ENCODE measurements around the gene FDXR.

Gene FDXR

DNA sequence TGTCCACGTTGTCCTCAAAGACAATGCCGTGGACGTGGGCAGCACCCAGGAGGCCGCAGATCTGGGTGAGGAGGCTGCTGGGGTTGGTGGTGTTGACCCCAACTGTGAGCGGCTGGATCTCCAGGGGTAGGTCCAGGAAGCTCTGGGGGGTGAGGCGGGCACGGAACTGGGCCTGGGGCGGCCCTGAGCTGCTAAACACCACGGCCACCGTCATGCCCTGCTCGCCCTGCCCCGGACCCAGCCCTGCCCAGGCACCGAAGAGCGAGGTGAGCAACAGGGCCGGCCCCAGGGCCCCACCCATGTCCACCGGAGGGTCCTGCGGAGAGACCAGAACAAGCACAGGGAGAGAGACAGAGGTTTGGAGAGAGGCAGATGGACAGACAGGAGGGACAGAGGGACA, 18.0 kb downstream of the FDXR start:
- no peak for DNase-seq

DNA sequence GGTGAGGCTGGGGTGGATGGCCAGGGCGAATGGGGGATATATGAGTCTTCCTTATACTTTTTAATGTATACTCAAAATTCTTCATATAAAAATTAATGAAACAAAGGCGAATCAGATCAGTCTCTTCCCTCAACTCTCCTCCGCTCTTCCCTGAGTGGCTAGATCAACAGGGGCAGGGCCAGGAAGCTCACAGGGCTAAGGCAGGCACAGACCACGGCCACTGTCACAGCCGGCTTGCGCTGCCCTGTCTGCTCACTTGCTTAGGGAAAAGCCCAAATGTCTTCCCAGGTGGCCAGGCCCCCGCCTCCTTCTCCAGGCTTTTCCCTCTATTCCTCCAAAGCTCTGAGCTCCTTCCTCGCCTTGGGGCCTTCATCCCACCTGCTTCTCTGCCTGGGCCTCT, 19.1 kb downstream of the FDXR start:
- DNase-seq, result no peak

DNA sequence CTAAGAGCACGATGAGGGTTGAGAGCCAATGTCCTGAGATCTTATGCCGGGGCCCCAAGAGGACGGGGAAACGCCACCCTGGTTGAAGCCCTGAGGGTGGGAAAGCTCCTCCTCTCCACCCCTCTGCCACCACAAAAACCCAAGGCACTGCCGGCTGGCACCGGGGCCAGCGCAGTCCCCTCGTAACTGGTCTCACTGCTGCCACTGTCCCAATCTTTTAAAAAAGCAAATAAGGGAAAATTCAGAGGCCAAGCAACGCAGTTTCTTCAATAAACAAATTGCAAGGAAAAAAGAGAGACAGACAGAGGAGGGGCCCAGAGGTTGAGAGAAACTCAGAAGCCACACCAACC, 19.8 kb downstream of the FDXR start:
- DNase-seq, result no peak

- DNase-seq, result peak; percentile 60 to 66
Observed at GRCh38 chr17:74852237-74853047, 20.4 kb downstream of the FDXR start.

DNA sequence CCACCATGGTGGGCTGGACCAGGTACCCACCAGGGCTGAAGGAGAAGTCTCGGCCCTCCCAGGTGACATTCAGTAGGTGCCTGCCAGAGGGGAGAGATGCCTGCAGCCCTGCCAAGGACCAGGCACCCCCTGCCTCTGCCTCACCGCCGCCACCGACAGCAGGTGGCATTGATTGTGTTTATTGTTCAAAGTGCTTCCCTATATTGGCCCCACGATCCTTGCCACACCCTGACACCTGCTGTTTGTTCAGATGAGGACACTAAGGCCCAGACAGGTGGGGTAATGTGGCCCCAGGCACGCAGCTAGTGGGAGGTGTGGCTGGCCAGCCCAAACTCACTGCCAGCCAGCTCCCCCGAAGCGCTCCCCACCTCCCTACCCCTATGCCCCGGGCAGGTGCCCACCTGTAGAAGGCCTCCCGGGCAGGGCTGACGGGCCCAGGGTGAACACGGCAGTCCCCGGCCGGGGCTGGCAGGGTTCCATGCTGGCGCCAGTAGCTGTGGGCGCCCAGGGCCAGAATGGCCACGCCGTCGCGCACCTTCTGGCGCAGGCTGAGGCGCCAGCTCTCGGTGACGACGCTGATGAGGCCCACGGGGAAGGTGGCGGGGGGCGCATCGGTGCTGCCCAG, 21.1 kb downstream of the FDXR start:
- no peak for DNase-seq

DNA sequence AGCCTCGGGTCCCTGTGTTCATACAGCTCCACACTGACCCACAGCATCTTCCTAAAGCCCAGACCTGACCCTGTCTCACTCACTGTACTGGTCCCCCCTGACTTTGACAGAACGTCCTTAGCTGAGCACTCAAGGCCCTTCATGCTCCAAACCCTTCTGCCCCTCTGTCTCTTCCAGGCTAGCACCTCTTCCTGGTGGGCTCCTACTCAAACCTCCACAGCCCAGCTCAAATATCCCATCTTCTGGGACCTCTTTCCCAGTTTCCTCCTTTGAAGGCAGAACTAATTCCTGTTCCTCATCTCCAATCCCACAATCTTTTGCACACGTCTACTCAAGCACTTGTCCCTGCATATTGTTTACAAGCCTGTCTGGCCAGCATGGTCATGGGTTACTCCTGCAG, 21.9 kb downstream of the FDXR start:
- DNase-seq, result no peak

- DNase-seq, result no peak
Observed at GRCh38 chr17:74850310-74850709, 22.5 kb downstream of the FDXR start.

DNA sequence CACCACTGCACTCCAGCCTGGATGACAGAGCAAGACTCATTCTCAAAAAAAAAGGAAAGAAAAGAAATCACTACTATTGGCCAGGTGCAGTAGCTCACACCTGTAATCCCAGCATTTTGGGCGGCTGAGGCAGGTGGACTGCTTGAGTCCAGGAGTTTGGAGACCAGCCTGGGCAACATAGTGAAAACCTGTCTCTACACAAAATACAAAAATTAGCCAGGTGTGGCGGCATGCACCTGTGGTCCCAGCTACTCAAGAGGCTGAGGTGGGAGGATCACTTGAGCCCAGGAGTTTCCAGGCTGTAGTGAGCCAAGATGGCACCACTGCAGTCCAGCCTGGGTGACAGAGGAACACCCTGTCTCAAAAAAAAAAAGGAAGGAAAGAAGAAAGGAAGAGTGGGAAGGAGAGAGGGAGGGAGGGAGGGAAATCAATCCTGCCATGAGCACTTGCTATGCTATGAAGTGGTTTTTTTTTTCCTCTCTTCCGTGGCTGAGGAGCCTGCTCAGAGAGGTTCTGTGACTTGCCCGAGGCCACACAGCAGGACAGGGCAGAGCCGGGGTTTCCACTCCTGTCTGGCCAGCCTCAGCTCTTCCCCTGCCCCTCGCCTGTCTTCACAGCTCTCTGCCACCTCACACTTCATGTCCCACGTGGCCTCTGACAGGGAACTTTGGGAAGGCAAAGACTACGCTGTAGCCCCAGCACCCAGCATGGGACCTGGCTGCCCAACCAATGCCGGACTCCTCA, 24.0 kb downstream of the FDXR start:
- DNase-seq, result no peak

DNA sequence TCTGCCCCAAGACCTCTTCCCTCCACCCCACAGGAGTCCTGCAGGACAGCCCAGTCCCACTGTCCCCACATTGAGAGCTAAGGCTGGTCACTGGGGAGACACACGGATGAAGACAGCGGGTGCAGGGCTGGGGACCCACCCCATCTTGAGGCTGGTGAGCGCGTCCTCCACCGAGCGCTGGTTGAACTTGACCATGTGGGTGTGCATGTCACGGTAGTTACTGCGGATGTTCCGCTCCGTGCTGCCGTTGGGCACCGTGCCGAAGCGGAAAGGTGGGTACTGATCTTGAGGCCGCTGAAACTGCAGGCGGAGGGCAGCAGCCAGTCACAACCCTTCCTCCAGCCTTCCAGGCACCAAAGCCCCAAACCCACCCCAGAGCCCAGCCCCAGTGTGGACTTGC, 26.2 kb downstream of the FDXR start:
- DNase-seq, result no peak

DNA sequence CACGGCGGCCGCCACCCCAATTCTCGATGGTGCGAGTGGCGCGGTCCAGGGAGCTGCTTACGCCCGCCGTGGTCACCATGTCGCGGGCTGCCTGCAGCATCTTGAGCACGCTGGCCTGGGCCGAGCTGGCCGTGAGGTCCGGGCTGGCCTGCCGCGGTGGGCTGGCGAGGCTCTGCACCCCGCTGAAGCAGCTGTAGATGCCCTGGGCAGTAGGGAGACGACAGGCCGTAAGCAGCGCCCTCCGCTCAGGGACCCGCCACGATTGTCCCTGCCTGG, 29.5 kb downstream of the FDXR start:
- DNase-seq, result no peak

DNA sequence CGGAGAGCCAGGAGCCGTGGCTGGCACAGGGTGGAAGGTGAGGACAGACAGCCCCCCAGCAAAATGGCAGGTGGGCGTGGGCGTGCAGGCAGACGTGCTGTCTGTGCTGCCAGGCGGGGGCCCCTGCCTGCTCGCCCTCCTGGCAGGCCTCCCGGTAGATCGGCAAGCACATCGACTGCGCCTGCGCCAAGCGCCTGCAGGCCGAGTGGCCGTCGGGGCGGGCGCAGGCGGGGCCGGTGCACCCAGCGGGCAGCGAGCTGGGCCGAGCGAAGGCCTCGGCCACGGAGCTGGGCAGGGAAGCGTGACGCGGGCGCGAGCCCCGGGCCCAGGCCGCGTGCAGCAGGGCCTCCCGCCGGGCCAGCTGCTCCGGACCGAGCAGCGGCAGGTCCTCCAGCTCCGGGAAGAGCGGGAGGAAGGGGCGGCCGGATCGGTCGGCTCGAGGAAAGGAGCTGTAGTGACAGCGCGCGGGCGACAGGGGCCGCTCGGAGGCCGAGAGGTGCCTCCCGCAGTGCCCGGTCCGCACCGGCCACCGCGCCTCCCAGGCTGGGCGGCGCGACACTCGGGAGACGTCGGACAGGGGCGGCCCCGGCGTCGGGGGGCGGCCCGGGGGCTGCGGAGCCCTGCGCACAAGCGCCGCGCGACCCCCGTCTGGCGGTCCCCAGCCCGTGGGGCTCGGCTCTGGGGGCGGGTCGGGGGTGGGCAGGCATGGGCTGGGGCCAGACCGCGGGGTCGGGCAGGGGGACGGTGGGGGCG, 30.0 kb downstream of the FDXR start:
- peak; percentile 30 to 38 for DNase-seq

DNA sequence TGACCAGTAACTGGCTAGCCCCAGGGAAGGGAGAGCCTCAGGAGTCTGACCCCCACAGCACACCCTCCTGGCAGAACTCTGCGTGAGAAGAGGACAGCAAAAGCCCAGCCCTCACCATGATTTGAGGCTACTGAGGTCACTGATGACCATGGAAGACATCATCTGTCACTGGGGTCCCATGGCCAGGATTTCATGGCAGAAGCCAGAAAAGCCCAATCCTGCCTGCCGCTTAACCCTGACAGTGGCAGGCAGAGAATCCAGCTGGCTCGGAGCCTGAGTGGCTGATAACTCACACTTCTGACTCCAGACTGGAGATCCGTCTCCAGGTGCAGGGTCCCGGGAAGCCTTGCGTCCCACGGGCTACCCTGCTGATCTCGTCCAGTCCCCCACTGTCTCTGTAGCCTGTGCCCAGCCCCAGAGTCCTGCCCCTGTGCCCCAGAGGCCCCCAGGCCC, 30.6 kb downstream of the FDXR start:
- no peak for DNase-seq

GRCh38 chr17:74840989-74841666, 31.7 kb downstream of the FDXR start:
- no peak for DNase-seq

- peak; percentile 5 to 13 for DNase-seq
Observed at GRCh38 chr17:74839990-74840852, 32.6 kb downstream of the FDXR start.

DNA sequence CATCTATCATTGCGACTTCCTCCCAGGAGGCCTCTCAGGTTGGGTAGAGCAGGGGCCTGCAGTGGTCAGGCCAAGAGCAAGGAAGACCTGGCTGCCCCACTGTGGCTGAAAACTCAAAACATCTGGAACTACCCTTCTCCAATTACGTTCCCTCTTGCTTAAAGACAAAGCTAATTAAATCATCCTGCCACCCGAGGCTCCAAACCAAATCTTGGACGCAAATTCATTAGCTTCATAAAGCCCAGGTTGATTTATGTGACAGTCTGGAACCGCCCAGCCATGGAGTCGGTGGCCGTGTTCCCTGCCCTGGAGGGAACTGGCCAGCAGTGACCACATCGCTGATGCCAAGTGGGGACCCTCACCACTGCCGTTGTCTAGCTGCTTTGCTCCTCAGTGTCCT, 34.5 kb downstream of the FDXR start:
- no peak for DNase-seq

DNA sequence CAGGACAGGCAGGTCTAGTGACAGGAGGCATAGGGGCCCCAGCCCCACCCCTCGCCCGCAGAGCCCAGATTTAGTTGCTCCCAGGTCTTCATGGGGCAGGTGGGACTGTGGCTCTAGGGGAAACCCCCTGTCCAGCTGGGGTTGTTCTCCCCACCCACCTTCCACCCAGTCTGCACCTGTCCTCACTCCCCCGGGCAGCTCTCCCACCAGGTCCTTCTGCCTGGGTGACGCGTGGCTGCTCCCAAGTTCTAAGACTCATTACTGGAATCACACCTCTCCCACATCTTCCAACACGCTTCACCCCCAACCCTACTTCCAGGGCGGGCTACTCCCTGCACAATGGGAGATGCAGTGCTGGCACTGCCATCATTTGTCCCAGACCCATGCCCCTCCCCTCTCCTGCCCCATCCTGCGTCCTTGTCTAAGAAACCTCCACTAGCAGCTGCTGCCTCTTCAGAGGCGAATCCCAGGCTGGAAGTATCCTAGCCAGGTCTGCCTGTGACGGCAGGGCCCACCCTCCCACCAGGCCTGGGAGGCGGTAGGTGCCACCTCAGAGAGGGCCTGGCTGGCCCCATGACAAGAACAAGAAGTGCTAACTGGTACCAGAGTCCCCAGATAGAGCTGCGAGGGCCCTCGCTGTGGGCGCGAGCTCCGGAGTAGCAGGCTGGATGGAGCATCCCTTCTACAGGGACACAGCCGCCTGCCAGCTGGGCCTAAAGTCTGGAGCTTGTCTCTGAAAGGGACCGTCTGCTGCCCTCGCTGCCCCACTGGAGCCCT, 35.9 kb downstream of the FDXR start:
- DNase-seq, result no peak

DNA sequence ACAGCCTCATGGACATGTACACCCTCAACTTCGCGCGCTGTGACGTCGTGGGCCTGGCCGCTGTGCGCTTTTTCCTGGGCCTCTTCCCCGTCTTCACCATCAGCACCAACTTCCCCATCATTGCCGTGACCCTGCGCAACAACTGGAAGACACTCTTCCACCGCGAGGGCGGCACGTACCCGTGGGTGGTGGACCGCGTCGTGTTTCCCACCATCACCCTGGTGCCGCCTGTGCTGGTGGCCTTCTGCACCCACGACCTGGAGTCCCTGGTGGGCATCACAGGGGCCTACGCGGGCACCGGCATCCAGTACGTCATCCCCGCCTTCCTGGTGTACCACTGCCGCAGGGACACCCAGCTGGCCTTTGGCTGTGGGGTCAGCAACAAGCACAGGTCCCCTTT, 36.6 kb downstream of the FDXR start:
- no peak for DNase-seq

GRCh38 chr17:74833501-74834377, 39.1 kb downstream of the FDXR start:
- DNase-seq, result no peak

- no peak for DNase-seq
Observed at GRCh38 chr17:74832421-74832820, 40.4 kb downstream of the FDXR start.

Measured in activated CD4-positive, alpha-beta T cell treated with anti-CD3 and anti-CD28 coated beads, Interleukin-2, amount 50 U/mL, for 48 hours (primary cell).